Measurements from ENCODE around the gene FOXL1. TPM values are rescaled to one million over a fixed set of nuclear protein-coding genes. Genes with fewer than 3 reads are reported as not detected.

Gene FOXL1
- total and polyA plus RNA-seq, 2 of the 13 experiments (the other 11 are each of a cell fraction or from before 2014, with no cell fraction given): not detected

DNA sequence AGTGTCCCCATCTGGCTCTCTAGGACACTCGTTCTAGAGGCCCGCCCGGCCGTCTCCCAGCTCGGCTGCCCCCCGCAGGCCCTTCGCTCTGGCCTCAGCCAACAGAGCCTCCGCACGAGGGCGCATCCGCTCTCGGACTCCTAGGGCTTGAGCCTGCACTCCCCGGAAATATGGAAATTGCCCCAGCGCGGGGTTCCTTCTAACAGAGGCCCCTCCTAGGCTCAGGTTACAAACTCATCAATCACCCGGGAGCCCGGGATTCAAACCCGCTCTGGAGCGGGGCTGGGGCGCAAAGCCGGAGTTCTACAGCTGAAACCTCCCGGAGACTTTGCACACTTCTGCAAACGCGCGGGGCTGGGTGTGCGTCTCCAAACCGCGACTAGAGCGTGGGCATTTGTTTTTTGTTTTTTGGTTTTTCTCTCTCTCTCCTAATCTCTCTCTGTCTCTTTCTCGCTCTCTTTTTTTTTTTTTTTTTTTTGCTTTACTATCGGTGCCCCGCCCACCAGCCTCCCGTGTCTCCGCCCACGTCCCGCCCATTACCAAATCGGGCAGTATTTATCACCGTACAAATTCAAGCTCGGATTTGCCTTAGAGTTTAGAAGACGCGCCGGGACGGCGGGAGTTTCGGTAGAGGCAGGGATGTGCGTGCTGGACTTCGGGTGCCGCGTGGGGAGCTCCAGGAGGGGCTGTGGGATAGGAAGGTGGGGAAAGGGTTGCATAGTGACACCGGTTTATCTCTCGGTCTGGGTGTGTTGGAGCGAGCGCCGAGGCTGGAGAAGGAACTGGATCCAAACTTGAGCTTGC, 2.4 kb upstream of the FOXL1 start (continued):
- TF ChIP-seq SIX1 (CRISPR knock-in tag; IDR thresholded peaks at IDR 0.05; ENCODE audit: borderline replicate concordance): peak; percentile 77; the same call in 1 of the 2 replicates
- TF ChIP-seq NBN (conservative IDR thresholded peaks at IDR 0.05): no peak
- 0 out of 2 replicates have a peak, but pooled peaks have one; percentile 58 for TF ChIP-seq SIX4 (CRISPR knock-in tag; IDR thresholded peaks at IDR 0.05)
- no peak for TF ChIP-seq ZFP90 (CRISPR knock-in tag; IDR thresholded peaks at IDR 0.05; ENCODE audit: borderline replicate concordance)
- TF ChIP-seq GABPB1 (CRISPR knock-in tag; IDR thresholded peaks at IDR 0.05): peak; percentile 57
- TF ChIP-seq, protein P1, sequence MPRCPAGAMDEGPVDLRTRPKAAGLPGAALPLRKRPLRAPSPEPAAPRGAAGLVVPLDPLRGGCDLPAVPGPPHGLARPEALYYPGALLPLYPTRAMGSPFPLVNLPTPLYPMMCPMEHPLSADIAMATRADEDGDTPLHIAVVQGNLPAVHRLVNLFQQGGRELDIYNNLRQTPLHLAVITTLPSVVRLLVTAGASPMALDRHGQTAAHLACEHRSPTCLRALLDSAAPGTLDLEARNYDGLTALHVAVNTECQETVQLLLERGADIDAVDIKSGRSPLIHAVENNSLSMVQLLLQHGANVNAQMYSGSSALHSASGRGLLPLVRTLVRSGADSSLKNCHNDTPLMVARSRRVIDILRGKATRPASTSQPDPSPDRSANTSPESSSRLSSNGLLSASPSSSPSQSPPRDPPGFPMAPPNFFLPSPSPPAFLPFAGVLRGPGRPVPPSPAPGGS (CRISPR knock-in tag; IDR thresholded peaks at IDR 0.05): 0 out of 2 replicates have a peak, but pooled peaks have one; percentile 27
- 0 out of 2 replicates have a peak, but pooled peaks have one; percentile 48 for TF ChIP-seq ISL2 (CRISPR knock-in tag; IDR thresholded peaks at IDR 0.05)
- no peak for TF ChIP-seq TAF1 (CRISPR knock-in tag; IDR thresholded peaks at IDR 0.05)
- TF ChIP-seq, protein P2, sequence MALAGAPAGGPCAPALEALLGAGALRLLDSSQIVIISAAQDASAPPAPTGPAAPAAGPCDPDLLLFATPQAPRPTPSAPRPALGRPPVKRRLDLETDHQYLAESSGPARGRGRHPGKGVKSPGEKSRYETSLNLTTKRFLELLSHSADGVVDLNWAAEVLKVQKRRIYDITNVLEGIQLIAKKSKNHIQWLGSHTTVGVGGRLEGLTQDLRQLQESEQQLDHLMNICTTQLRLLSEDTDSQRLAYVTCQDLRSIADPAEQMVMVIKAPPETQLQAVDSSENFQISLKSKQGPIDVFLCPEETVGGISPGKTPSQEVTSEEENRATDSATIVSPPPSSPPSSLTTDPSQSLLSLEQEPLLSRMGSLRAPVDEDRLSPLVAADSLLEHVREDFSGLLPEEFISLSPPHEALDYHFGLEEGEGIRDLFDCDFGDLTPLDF (CRISPR knock-in tag; IDR thresholded peaks at IDR 0.05): 0 out of 2 replicates have a peak, but pooled peaks have one; percentile 35
- TF ChIP-seq KDM2A (CRISPR knock-in tag; IDR thresholded peaks at IDR 0.05; ENCODE audit: borderline replicate concordance, low read depth): peak; percentile 79; the same call in 1 of the 2 replicates
- peak; percentile 85 for TF ChIP-seq MEIS2 (CRISPR knock-in tag; IDR thresholded peaks at IDR 0.05)
- TF ChIP-seq KAT2B (IDR thresholded peaks at IDR 0.05; ENCODE audit: borderline replicate concordance, low read depth, low read length): no peak
- peak; percentile 33; the same call in 1 of the 2 replicates for TF ChIP-seq ELF1 (CRISPR knock-in tag; IDR thresholded peaks at IDR 0.05)
- TF ChIP-seq, protein P3, sequence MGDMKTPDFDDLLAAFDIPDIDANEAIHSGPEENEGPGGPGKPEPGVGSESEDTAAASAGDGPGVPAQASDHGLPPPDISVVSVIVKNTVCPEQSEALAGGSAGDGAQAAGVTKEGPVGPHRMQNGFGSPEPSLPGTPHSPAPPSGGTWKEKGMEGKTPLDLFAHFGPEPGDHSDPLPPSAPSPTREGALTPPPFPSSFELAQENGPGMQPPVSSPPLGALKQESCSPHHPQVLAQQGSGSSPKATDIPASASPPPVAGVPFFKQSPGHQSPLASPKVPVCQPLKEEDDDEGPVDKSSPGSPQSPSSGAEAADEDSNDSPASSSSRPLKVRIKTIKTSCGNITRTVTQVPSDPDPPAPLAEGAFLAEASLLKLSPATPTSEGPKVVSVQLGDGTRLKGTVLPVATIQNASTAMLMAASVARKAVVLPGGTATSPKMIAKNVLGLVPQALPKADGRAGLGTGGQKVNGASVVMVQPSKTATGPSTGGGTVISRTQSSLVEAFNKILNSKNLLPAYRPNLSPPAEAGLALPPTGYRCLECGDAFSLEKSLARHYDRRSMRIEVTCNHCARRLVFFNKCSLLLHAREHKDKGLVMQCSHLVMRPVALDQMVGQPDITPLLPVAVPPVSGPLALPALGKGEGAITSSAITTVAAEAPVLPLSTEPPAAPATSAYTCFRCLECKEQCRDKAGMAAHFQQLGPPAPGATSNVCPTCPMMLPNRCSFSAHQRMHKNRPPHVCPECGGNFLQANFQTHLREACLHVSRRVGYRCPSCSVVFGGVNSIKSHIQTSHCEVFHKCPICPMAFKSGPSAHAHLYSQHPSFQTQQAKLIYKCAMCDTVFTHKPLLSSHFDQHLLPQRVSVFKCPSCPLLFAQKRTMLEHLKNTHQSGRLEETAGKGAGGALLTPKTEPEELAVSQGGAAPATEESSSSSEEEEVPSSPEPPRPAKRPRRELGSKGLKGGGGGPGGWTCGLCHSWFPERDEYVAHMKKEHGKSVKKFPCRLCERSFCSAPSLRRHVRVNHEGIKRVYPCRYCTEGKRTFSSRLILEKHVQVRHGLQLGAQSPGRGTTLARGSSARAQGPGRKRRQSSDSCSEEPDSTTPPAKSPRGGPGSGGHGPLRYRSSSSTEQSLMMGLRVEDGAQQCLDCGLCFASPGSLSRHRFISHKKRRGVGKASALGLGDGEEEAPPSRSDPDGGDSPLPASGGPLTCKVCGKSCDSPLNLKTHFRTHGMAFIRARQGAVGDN (CRISPR knock-in tag; IDR thresholded peaks at IDR 0.05): peak; percentile 43
- TF ChIP-seq, protein P4, sequence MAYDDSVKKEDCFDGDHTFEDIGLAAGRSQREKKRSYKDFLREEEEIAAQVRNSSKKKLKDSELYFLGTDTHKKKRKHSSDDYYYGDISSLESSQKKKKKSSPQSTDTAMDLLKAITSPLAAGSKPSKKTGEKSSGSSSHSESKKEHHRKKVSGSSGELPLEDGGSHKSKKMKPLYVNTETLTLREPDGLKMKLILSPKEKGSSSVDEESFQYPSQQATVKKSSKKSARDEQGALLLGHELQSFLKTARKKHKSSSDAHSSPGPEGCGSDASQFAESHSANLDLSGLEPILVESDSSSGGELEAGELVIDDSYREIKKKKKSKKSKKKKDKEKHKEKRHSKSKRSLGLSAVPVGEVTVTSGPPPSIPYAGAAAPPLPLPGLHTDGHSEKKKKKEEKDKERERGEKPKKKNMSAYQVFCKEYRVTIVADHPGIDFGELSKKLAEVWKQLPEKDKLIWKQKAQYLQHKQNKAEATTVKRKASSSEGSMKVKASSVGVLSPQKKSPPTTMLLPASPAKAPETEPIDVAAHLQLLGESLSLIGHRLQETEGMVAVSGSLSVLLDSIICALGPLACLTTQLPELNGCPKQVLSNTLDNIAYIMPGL (CRISPR knock-in tag; IDR thresholded peaks at IDR 0.05; ENCODE audit: borderline replicate concordance in 1 of 2, low read depth in 1 of 2): 0 out of 4 replicates have a peak, but pooled peaks of 1 of the 2 experiments have one; percentile 33
- TF ChIP-seq SAP130 (CRISPR knock-in tag; IDR thresholded peaks at IDR 0.05; ENCODE audit: low read depth): no peak
- TF ChIP-seq, protein P5, sequence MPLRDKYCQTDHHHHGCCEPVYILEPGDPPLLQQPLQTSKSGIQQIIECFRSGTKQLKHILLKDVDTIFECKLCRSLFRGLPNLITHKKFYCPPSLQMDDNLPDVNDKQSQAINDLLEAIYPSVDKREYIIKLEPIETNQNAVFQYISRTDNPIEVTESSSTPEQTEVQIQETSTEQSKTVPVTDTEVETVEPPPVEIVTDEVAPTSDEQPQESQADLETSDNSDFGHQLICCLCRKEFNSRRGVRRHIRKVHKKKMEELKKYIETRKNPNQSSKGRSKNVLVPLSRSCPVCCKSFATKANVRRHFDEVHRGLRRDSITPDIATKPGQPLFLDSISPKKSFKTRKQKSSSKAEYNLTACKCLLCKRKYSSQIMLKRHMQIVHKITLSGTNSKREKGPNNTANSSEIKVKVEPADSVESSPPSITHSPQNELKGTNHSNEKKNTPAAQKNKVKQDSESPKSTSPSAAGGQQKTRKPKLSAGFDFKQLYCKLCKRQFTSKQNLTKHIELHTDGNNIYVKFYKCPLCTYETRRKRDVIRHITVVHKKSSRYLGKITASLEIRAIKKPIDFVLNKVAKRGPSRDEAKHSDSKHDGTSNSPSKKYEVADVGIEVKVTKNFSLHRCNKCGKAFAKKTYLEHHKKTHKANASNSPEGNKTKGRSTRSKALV (CRISPR knock-in tag; IDR thresholded peaks at IDR 0.05): peak; percentile 95
